K562 (cell line): ENCODE data around the gene ZNF577.
"Not testable (repeated sequence)": the region's sequence is repeated elsewhere in the genome, so short reads cannot be mapped to it uniquely, and the experiment has no call there.

Source experiments
- ZKSCAN8 ChIP-seq: fragments of 200-800 bp; sonication (Bioruptor generic); IDR thresholded peaks from 2 replicates; pipeline ENCODE4 v1.6.1; 2016; ENCODE audit warnings: missing genetic modification characterization, missing compliant biosample characterization
- TF ChIP-seq, protein P1 (sequence below), 2 experiments: IDR thresholded peaks; 2 replicates each; pipeline ENCODE4 v1.6.1; 2012; ENCODE audit warnings: improper control_type of control experiment in 2 of 2, low read depth in 2 of 2, low read length in 2 of 2, borderline replicate concordance in 1 of 2
- TF ChIP-seq, protein P2 (sequence below), 3 experiments: IDR thresholded peaks in 2 of 3; conservative IDR thresholded peaks in 1 of 3; 2 replicates each; pipeline ENCODE4 v1.5.1; 2011 to 2012; ENCODE audit warnings: low read length in 3 of 3, mild to moderate bottlenecking in 3 of 3, control low read depth in 2 of 3, improper control_type of control experiment in 1 of 3, inconsistent platforms in 1 of 3, low read depth in 1 of 3, mixed read lengths in 1 of 3, moderate library complexity in 1 of 3; ENCODE audit not compliant: insufficient read depth in 2 of 3

DNA sequence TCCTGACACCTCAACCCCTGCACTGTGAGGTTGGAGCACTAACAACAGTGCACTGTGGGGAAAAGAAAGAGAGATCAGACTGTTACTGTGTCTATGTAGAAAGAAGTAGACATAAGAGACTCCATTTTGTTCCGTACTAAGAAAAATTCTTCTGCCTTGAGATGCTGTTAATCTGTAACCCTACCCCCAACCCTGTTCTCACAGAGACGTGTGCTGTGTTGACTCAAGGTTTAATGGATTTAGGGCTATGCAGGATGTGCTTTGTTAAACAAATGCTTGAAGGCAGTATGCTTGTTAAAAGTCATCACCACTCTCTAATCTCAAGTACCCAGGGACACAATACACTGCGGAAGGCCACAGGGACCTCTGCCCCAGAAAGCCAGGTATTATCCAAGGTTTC is 17.9 kb upstream of the ZNF577 start:
- TF ChIP-seq, protein P1, sequence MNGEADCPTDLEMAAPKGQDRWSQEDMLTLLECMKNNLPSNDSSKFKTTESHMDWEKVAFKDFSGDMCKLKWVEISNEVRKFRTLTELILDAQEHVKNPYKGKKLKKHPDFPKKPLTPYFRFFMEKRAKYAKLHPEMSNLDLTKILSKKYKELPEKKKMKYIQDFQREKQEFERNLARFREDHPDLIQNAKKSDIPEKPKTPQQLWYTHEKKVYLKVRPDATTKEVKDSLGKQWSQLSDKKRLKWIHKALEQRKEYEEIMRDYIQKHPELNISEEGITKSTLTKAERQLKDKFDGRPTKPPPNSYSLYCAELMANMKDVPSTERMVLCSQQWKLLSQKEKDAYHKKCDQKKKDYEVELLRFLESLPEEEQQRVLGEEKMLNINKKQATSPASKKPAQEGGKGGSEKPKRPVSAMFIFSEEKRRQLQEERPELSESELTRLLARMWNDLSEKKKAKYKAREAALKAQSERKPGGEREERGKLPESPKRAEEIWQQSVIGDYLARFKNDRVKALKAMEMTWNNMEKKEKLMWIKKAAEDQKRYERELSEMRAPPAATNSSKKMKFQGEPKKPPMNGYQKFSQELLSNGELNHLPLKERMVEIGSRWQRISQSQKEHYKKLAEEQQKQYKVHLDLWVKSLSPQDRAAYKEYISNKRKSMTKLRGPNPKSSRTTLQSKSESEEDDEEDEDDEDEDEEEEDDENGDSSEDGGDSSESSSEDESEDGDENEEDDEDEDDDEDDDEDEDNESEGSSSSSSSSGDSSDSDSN (IDR thresholded peaks at IDR 0.05; ENCODE audit: borderline replicate concordance in 1 of 2, low read depth in 2 of 2, low read length in 2 of 2) = not testable (repeated sequence)
- TF ChIP-seq ZKSCAN8 (CRISPR knock-in tag) = not testable (repeated sequence)
- TF ChIP-seq, protein P2, sequence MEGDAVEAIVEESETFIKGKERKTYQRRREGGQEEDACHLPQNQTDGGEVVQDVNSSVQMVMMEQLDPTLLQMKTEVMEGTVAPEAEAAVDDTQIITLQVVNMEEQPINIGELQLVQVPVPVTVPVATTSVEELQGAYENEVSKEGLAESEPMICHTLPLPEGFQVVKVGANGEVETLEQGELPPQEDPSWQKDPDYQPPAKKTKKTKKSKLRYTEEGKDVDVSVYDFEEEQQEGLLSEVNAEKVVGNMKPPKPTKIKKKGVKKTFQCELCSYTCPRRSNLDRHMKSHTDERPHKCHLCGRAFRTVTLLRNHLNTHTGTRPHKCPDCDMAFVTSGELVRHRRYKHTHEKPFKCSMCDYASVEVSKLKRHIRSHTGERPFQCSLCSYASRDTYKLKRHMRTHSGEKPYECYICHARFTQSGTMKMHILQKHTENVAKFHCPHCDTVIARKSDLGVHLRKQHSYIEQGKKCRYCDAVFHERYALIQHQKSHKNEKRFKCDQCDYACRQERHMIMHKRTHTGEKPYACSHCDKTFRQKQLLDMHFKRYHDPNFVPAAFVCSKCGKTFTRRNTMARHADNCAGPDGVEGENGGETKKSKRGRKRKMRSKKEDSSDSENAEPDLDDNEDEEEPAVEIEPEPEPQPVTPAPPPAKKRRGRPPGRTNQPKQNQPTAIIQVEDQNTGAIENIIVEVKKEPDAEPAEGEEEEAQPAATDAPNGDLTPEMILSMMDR (IDR thresholded peaks at IDR 0.05 in 2 of 3, conservative IDR thresholded peaks at IDR 0.05 in 1 of 3; ENCODE audit: insufficient read depth in 2 of 3, low read depth in 1 of 3, low read length in 3 of 3) = not testable (repeated sequence)
